HG02938 (cell line): ENCODE results near the gene ITSN1.

Source experiments
- ATAC-seq: cut with Tn5 transposase; IDR thresholded peaks from one replicate; pipeline ENCODE4 v1.9.1; 2021; ENCODE audit warnings: mild to moderate bottlenecking, moderate library complexity; ENCODE audit not compliant: unreplicated experiment

ITSN1 gene

DNA sequence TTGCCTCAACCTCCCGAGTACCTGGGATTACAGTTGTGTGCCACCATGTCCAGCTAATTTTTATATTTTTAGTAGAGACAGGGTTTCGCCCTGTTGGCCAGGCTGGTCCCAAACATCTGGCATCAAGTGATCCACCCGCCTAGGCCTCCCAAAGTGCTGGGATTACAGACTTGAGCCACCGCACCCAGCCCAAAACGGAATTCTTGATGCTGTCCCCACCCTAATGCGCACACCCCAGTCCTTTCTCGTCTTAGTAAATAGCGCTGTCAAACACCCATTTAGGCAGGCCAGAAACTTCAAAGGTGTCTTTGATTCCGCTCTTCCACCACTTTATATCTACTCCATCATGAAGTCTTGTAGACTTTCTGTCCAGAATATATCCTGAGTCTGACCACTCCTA is 35.1 kb downstream of the ITSN1 start:
- no peak for ATAC-seq

DNA sequence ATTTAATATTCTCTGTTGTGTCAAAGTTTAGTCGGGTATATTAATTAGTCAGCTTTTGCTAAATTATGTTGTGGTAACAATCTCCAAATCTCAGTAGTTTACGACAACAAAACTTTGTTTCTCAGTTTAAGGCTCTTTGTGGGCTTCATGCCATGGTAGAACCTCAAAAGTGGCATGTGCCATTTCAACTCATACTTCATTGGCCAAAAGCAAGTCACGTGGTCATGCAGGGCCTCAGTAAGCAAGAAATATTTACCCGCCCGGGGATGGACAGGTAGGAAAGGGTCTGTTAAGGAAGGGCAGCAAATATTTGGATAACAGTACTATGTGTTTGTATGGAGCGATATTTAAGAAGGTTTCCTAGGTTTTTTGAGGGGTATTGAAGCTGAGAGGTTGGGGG is 38.6 kb downstream of the ITSN1 start:
- ATAC-seq: no peak

DNA sequence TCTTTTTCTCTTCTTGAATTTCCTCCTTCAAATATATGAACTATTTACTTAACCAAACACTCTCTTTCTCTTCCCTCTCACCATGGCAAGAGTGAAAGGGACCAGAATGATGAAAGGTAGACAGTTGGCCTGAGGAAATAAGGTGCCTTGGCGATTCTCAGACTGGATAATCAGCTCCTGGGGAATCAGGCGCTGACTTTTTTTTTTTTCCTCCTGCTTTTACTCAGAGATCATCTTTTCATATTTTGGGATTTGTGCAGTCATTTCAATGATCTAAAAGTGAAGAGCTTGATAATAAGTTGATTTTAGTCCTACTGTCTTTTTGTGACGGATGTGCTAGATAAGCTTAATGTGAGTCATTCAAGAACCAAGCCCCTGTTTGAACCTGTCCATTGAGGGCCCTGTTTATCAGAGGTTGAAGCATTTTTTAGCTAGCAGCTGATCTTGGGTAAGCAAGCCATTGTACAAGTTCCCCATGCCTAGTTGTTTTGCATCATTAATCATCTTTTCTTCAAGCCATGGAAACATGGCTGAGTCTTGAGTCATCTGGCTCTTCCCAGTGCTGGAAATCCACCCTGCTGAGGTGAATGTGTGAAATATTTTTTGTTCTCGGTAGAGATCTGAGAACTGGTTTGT is 40.8 kb downstream of the ITSN1 start:
- ATAC-seq: no peak

GRCh38 chr21:33684068-33684467 is 41.8 kb downstream of the ITSN1 start:
- no peak for ATAC-seq

DNA sequence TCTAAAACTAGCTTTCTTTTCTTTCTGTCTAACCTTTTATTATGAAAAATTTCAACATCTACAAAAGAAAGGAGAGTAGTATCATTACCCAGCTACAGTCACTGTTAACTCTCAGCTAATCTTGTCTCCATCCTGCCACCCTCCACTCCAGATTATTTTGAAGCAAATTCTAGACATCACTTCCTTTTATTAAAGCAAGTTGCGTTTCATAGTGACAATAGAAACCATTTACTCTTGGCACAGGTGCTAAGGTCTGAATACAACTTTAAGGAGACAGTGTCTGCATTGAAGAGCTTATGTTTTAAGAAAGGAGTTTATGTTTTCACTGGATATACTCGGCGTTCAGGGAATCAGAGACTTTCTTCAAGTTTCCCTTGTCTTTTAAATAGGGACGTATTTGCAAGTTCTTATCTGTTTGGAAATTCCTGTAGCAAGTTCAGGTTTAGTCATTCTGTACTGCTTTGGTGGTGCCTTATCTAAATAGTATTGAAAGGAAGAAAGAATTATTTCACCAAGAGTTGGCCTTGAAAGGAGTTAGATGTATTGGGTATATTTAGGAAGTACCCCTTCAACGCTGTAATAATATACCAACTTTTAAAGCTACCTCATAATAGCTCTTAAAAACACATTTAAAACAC is 42.7 kb downstream of the ITSN1 start:
- ATAC-seq: no peak

GRCh38 chr21:33685613-33686197 is 43.4 kb downstream of the ITSN1 start:
- no peak for ATAC-seq

GRCh38 chr21:33686386-33686785 is 44.1 kb downstream of the ITSN1 start:
- no peak for ATAC-seq

- ATAC-seq: no peak
Measured at GRCh38 chr21:33687634-33688033, 45.3 kb downstream of the ITSN1 start.

DNA sequence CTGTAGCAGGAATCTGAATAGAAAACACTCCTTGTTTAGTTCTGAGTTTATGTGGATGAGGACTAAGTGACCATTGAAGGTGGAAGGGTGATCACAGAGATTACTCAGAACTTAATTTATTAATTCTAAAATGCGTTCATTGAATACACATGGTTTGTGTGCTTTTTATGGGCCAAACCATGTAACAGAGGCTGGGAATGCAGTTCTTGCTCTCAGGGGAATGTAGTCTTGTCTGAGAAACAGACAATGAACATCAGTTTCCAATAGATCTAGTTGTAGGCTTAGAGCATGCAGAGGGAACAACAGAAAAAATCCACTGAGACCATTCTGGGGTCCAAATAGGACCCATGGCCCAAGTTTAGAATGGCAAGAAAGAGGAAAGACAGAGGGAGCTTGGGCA is 46.1 kb downstream of the ITSN1 start:
- ATAC-seq: no peak

DNA sequence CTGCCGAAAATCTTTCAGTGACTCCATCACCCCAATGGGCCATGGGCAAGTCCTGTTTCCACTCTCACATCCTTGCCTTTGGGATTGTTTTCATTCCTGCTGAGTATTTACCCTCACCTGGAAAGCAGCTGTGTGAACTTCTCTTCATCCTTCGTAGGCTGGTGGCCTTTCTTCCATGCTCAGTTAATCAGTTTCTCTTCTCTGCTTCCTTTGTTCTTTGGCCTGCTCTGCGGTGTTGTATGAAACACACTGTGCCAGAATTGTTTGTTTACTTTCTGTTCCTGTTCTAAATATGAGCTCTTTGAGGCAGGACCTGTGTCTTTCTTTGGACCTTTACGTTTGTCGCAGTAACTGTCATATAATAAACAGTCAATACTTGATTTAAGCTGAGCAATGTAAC is 48.6 kb downstream of the ITSN1 start:
- ATAC-seq: no peak

DNA sequence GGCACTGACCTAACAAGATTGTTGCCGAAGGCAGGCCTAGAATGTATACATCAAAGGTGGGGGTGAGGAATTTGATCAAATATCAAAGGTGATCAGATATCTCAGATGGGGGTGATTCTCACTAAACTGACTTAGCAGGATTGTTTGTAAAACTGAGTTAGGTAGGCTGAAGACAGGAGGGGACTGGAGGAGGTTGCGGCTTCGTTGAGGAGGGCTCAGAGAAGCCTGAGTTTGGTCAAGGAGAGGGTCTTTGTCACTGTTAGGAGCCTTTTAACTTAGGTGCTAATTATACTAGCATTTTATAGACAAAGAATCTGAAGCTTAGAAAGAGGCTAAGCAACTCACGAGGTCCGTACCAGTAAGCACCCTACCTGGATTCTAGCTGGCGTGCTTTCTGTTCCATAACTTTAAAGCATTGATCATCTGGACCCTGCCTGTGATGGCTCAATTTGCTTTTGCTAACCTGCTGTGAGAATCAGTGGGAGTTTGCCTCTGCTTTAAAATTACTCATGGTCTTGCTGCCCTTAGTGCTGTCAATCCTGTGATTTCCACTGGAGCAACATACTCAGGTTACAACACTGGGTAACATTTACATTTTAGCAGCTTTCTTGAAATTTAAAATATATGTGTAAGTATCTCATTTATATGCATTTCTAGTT is 49.8 kb downstream of the ITSN1 start:
- no peak for ATAC-seq

GRCh38 chr21:33695813-33696212 is 53.5 kb downstream of the ITSN1 start:
- ATAC-seq: no peak

DNA sequence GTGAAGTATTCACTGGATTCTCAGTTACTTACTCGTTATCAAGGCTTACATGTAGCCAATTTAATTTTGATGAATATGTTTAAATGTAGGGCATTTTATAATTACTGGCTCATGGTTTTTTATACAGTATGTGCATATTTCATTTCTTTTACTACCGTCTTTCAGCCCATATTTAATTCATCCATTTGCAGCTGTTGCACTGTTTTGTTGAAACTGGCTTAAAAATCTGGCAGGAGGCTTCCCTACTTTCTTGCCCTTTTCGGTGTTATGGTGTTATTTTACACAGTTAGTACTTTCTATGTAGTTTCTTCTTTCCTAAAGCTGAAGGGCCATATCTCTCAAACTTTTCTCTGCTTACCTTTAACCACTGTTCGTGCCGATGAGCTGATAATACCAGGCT is 54.2 kb downstream of the ITSN1 start:
- no peak for ATAC-seq

DNA sequence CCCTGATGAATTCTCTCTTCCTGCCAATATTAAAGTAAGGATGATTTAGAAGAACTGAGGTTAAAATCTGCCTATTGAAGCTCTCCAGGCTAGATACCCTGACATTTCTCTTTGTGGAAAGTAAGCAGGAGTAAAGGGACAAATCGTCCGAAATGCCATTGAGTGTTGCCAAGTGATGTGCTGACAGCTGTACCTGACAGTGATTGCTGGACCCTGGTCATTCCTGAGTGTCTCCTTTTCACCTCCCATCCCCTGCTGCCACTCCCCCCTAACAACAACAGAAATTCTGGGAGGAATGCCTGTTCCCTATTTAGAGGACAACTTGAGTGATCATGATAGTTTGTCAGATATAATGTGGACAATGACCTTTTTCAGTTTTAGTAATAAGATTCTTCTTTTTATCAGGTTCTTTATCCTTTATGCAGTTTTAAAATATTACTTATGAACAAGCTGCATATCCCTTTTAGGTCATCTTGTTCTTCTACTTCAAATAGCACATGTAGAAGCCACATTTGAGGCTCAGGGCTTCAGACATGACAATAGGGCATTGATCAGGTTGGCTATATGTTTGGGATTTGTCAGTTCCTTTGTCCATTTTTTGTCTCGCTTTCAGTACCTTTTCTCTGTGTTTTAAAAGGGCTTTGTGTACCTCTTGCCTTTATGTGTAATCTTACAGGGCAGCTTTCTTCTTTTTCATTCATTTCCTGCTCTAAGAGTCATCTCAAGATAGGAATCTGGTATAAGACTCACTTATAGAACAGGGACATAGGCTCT is 56.0 kb downstream of the ITSN1 start:
- ATAC-seq: no peak

- ATAC-seq: no peak
Measured at GRCh38 chr21:33699277-33699676, 57.0 kb downstream of the ITSN1 start.

- ATAC-seq: no peak
Measured at GRCh38 chr21:33700491-33700890, 58.2 kb downstream of the ITSN1 start.

DNA sequence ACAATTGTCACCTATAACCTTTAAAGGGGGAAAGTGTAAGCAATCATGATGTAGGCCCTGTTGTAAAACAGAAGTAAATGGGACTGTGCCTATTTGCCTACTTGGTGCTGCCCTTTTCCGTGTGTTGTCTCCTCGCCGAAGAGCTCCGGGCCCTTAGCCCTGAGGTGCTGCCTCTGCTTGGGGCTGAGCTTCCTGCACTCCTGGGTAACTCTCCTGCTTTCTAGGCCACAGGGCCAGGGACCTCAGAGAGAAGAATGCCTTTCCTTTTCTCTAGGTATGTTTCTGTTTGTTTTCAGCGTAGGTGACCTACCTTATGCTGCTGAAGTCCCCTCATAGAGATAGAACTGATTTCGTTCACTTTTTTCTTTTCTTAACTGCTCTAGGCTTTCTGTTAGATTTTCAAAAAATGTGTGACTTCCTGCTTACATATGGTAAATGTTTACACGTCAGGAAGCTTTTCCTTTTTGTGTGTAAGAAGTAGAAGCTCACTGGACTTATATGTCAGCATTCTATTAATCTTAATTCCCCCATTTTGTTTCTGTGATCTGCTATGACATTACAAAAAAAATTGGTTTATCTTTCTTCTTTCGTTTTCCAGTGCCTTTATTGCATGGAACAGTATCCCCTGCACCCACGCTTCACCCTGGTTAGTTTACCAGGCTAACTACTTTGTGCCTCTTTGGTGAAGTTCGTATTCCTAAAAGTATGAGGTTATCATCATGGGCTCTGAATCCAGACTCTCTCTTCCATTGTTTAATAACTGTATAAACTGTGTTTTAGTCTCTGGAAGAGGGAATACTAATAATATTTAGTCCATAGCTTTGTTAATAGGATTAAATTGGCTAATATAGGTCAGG is 61.7 kb downstream of the ITSN1 start:
- no peak for ATAC-seq

- ATAC-seq: no peak
Measured at GRCh38 chr21:33707846-33708245, 65.5 kb downstream of the ITSN1 start.

DNA sequence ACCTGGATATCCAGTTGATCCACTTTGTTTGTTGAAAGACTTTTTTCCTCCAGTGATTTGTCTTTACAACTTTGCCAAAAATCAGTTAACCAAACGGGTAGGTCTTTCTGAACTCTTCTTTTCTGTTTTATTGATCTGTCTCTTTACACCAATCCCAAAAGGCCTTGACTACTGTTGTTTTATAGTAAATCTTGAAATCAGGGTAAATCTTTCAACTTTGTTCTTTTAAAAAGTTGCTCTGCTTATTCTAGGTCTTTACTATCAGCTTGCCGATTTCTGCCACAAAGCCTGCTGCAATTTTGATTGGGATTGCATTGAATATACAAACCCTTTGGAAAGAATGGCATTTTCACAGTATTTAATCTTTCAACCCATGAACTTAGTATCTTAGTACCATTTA is 66.6 kb downstream of the ITSN1 start:
- ATAC-seq: no peak

- ATAC-seq: no peak
Measured at GRCh38 chr21:33712022-33712803, 69.9 kb downstream of the ITSN1 start.
